Activated T-cell treated with anti-CD3 and anti-CD28 coated beads, Interleukin-2, amount 50 U/mL, for 72 hours (primary cell): ENCODE results near the gene MINDY4. TPM values are rescaled to one million over a fixed set of nuclear protein-coding genes. Genes with fewer than 3 reads are reported as not detected.

Experiments
- ATAC-seq, 2 donors: fragments of 150-1000 bp; cut with Tn5 transposase; replicated peaks in 1 of 2; 2 replicates each; pipeline ENCODE4 v1.10.0; 2021; ENCODE audit warnings: moderate library complexity in 2 of 2, mild to moderate bottlenecking in 1 of 2
- DNase-seq, 2 donors: peaks; one replicate each; pipeline ENCODE4 v3.0.0; 2021 to 2022; ENCODE audit warnings: mixed read lengths in 1 of 2
- H3K27ac Mint-ChIP-seq: one replicate; pipeline ENCODE4 v1.8.0; 2022; ENCODE audit warnings: mild to moderate bottlenecking, moderate library complexity, mixed read lengths
- H3K27me3 Mint-ChIP-seq: one replicate; pipeline ENCODE4 v1.8.0; 2022; ENCODE audit warnings: low read depth, mixed read lengths
- H3K36me3 Mint-ChIP-seq, 2 donors: one replicate each; pipeline ENCODE4 v1.8.0; 2022; ENCODE audit warnings: mixed read lengths in 2 of 2, mild to moderate bottlenecking in 1 of 2; ENCODE audit not compliant: insufficient read depth in 2 of 2
- H3K4me1 Mint-ChIP-seq: one replicate; pipeline ENCODE4 v1.8.0; 2022; ENCODE audit warnings: low read depth, mixed read lengths
- H3K4me3 Mint-ChIP-seq, 2 donors: one replicate each; pipeline ENCODE4 v1.8.0; 2022; ENCODE audit warnings: mild to moderate bottlenecking in 2 of 2, mixed read lengths in 2 of 2, moderate library complexity in 2 of 2
- H3K9me3 Mint-ChIP-seq, 2 donors: one replicate each; pipeline ENCODE4 v1.8.0; 2022; ENCODE audit warnings: mixed read lengths in 2 of 2
- total RNA-seq, 2 donors: library from RNA; stranded (reverse); gene quantifications; one replicate each; pipeline ENCODE4 v1.2.3, GENCODE V29; 2022

The MINDY4 gene
- total RNA-seq, 2 donors from 2014 or later: 1.1 to 1.9 TPM

DNA sequence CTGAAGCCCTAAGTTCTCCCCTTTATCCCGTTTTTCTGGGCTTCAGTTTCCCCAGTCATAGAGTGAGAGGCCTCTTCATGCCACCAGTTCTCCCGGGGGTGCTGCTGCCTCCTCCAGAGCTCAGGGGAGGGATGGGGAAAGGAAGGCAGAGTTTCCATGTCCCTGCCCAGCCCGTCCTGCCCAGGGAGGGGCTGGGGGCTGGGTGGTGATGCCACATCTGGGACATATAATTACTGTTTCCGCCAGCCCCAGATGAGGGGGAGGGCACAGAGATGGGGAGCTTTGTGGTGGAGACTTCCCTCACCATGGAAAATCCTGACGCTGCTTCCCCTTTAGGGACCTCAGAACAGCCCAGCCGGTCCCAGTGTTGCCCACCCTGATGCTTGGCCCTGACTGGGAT is 144.5 kb downstream of the MINDY4 start:
- H3K27ac Mint-ChIP-seq: no peak overlapping the region
- no peaks in the 10 kb centered on the region for H3K9me3 Mint-ChIP-seq
- H3K4me3 Mint-ChIP-seq: no peak overlapping the region
- H3K36me3 Mint-ChIP-seq: no peaks in the 10 kb centered on the region
- H3K4me1 Mint-ChIP-seq: peaks cover 5% of the 10 kb centered on the region
- DNase-seq (no peak), ATAC-seq (no peak)
- H3K27me3 Mint-ChIP-seq: no peaks in the 10 kb centered on the region

DNA sequence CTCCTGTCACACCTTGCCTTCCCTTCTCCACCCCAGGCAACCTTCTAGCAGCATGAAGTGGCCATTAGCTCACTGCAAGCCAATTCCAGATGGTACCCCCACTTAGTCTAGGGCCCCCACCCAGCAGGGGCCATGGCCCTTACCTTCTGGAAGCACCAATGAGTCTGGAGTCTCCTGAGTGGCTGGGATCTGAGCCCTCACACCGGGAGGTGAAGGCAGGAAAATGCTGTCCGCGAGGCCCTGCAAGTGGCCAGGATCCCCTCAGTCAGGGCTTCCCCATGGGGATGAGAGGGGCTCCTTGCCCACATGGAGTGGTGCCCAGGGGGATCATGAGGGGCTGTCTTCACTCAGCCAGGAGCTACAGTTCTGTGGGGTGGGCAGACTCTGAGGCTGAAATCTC is 145.0 kb downstream of the MINDY4 start:
- no peaks in the 10 kb centered on the region for H3K36me3 Mint-ChIP-seq
- H3K9me3 Mint-ChIP-seq: no peaks in the 10 kb centered on the region
- DNase-seq (no peak), ATAC-seq (no peak)
- H3K4me1 Mint-ChIP-seq: peaks cover 5% of the 10 kb centered on the region
- H3K4me3 Mint-ChIP-seq: no peak overlapping the region
- no peaks in the 10 kb centered on the region for H3K27me3 Mint-ChIP-seq
- no peak overlapping the region for H3K27ac Mint-ChIP-seq

DNA sequence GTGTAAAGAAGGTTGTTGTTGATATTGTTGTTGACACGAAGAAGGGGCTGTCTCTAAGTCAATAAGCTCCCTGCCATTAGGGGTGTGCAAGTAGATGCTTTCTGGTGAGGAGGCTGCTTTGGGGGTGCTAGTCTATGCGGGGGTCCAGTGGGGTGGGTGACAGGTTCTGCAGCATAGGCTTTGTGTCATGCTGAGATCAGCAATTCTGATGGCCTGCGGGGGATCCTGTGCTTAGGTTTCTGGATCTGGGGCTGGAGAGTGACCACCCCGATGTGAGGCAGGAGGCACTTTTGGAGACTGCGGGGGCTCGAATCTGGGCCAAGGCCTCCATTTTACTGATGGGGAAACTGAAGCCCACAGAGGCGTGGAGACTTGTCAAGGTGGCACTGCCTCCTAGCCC is 145.6 kb downstream of the MINDY4 start:
- no peaks in the 10 kb centered on the region for H3K36me3 Mint-ChIP-seq
- H3K9me3 Mint-ChIP-seq: no peaks in the 10 kb centered on the region
- ATAC-seq: no peak
- H3K4me1 Mint-ChIP-seq: peaks cover 5% of the 10 kb centered on the region
- H3K27me3 Mint-ChIP-seq: no peaks in the 10 kb centered on the region
- DNase-seq: no peak
- H3K27ac Mint-ChIP-seq: no peak overlapping the region
- no peak overlapping the region for H3K4me3 Mint-ChIP-seq

DNA sequence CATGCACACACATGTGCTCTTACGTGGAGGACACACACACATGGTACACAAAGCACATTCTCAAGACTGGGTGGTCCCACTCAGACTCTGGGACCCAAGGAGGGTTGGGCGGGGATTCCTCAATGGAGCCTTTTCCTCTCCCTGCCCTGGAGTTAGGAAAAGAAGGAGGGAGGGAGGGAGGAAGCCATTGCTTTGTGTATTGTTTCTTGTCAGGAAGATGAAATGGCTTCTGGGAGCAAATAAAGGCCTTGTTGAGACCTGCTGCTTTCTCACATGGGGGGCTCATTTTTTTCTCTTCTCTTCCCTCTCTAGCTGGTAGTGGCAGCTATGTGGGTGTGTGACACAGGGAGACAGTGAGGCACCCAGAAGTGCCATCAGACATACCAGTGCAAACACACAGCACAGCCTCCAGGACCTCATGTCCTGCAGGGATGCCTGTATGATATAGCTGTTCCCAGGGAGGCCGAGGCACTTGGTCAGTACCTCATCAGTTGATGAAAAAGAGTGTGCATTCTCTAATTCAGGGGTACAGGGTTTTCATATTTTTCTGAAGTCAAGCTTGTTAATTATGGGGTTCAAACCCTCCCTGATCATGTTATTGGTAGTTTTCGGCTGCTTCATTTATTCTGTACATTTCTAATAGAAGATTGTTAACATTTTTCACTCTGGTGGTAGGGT is 146.1 kb downstream of the MINDY4 start:
- no peaks in the 10 kb centered on the region for H3K9me3 Mint-ChIP-seq
- no peak overlapping the region for H3K4me3 Mint-ChIP-seq
- peaks cover 5% of the 10 kb centered on the region for H3K4me1 Mint-ChIP-seq
- DNase-seq (no peak), ATAC-seq (no peak)
- no peaks in the 10 kb centered on the region for H3K27me3 Mint-ChIP-seq
- no peak overlapping the region for H3K27ac Mint-ChIP-seq
- no peaks in the 10 kb centered on the region for H3K36me3 Mint-ChIP-seq

DNA sequence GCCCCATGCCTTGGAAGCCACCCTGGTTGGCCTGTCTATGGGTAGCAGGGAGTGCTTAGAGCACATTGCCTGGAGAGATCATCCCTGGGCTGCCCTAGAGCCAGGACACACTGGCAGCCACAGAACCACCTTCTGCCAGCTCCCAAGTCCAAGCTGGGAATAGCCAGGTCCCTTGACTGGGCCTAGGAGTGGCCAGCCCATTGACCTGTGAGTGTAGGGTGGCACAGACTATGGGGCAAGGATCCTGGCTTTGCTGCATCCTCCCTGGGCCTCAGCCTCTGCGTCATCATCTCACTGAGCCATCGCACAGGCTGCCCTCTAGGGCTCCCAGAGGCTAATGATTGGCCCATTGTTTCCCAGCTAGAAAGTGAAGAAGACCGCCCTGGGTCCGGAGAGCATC is 147.5 kb downstream of the MINDY4 start:
- Mint-ChIP-seq H3K36me3 (no peaks in the 10 kb centered on the region), H3K4me3 (no peak overlapping the region), H3K27me3 (no peaks in the 10 kb centered on the region), H3K27ac (no peak overlapping the region), H3K9me3 (no peaks in the 10 kb centered on the region), H3K4me1 (peaks cover 5% of the 10 kb centered on the region)
- DNase-seq (no peak), ATAC-seq (no peak)

DNA sequence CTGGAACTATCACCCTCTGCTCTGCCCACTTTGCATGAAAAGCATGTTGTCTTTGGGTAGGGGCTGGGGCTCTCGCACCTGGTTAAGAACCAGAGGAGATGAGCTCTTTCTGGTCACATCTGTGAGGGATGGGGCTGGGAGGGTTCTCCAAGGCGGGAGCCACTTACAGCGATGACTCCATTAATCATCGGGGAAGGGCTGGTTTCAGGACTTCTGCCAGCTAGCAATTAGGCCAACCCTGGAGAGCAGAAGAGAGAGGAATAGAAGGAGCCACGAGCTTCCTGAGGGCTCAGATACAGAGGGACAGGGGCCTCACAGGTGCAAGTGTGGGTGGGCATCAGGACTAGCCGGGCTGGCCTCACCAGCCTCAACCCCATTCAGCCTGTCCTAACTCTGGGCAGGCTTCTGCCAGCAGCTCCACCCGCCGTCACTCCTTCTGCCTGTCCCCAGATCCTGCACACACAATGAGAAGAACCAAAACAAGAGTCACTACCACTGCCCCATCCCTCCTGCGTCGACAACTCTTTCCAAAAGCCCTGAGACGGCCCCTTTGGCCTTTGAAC is 148.9 kb downstream of the MINDY4 start:
- H3K4me1 Mint-ChIP-seq: no peaks in the 10 kb centered on the region
- ATAC-seq (no peak), DNase-seq (no peak)
- H3K36me3 Mint-ChIP-seq: no peaks in the 10 kb centered on the region
- no peak overlapping the region for H3K27ac Mint-ChIP-seq
- H3K4me3 Mint-ChIP-seq: no peak overlapping the region
- no peaks in the 10 kb centered on the region for H3K27me3 Mint-ChIP-seq
- no peaks in the 10 kb centered on the region for H3K9me3 Mint-ChIP-seq

DNA sequence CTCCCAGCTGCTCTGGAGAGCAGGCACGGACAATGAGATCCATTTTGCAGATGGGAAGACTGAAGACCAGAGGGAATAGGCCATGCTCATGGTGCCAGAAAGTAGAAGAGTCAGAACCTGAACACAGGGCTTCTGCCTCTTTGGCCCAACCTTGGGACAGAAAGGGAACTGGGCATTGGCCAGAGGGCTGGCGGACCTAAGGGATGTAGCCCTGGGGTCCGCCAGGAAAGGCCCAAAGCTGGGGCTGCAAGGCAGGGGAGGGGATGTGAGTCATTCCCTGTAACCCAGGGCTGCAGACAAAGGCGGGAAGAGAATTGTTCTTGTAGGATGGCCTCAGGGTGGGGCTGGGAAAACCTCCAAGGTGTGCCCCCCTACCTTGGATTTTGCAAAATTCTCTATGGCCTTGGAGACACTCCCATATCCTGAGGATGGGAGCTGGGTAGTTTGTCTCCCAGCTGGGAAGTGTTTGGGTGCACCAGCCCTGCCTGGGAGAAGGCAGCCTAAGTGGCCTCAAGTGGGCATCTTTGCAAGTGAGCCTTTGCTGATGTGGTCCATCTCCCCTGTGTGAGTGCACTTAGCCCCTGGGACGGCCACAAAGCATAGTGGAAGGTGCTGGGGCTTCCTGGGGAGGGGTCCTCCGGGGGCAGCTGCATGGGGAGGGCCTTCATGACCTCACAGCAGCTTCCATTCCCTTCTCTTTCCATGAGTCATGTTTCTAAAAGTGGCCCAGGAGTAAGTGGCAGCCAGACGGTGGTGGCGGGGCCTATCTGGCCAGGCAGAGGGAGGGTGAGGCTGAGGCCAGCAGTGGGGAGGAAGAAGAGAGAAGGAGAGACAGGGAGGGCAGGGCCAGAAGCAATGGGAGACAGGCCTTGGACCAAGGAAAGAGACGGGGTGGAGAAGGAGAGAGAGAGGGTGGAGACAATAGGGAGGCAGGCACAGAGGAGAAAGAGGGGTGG is 149.6 kb downstream of the MINDY4 start:
- ATAC-seq (no peak), DNase-seq (no peak)
- H3K4me1 Mint-ChIP-seq: no peaks in the 10 kb centered on the region
- no peaks in the 10 kb centered on the region for H3K27me3 Mint-ChIP-seq
- no peaks in the 10 kb centered on the region for H3K9me3 Mint-ChIP-seq
- H3K27ac Mint-ChIP-seq: no peak overlapping the region
- H3K36me3 Mint-ChIP-seq: no peaks in the 10 kb centered on the region
- H3K4me3 Mint-ChIP-seq: no peak overlapping the region

DNA sequence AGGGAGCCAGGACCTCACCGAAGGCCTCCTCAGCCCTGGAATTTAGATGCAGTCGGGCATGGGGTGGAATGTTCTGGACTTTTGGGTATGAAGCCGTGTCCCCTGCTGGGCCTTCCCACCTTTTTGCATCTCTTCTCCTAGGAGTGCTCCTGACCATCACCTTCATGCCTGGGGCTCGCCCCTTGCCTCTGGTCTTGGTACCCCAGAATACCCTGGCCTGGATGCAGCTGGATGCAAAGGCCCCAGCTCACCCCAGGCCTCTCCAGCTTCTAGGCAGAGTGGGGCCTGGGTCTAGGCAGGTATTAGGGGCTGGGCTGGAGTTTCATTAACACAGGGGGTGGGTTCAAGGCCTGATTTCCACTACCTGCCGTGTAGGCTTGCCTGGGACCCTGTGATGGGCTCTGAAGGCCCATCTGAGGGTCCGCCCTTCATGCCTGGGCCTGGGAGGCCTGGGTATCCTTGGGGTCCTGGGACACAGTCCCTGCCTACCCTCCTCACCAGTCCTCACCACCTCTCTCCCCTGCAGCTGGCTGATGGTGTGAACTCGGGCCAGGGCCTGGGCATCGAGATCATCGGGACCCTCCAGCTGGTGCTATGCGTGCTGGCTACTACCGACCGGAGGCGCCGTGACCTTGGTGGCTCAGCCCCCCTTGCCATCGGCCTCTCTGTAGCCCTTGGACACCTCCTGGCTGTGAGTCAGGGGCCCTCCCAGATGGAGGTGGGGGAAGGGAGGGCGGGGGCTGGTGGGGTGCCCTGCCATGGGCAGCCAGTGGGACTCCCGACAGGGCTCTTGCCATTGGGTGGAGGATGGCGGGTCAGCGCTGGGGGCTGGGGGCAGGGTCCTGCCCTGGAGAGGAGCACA is 150.6 kb downstream of the MINDY4 start:
- no peak overlapping the region for H3K4me3 Mint-ChIP-seq
- no peak overlapping the region for H3K27ac Mint-ChIP-seq
- H3K36me3 Mint-ChIP-seq: no peaks in the 10 kb centered on the region
- no peaks in the 10 kb centered on the region for H3K27me3 Mint-ChIP-seq
- no peaks in the 10 kb centered on the region for H3K4me1 Mint-ChIP-seq
- no peaks in the 10 kb centered on the region for H3K9me3 Mint-ChIP-seq
- ATAC-seq: no peak
- no peak for DNase-seq

DNA sequence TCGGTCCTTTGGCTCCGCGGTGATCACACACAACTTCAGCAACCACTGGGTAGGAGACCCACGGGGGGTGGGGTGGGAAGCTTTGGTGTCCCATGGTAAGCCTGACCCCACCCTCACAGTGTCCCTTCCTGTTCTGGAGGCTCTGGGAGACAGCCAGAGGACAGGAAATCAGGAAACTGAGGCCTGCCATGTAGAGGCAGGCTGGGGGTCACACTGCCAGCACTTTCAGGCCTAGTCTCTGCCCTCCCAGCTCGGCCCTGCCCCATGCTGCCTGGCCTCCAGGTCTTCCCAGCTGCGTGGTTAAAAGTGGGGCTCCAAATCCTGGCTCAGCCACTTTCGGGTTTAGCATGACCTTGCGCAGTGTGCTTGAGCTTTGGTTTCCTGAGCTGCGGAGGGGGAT is 151.4 kb downstream of the MINDY4 start:
- no peak for DNase-seq
- H3K9me3 Mint-ChIP-seq: peaks cover 0 to 2% of the 10 kb centered on the region in 2 donors
- H3K27me3 Mint-ChIP-seq: no peaks in the 10 kb centered on the region
- H3K4me1 Mint-ChIP-seq: no peaks in the 10 kb centered on the region
- H3K4me3 Mint-ChIP-seq: no peak overlapping the region
- no peak for ATAC-seq
- no peak overlapping the region for H3K27ac Mint-ChIP-seq
- peaks cover 0 to 3% of the 10 kb centered on the region in 2 donors for H3K36me3 Mint-ChIP-seq

DNA sequence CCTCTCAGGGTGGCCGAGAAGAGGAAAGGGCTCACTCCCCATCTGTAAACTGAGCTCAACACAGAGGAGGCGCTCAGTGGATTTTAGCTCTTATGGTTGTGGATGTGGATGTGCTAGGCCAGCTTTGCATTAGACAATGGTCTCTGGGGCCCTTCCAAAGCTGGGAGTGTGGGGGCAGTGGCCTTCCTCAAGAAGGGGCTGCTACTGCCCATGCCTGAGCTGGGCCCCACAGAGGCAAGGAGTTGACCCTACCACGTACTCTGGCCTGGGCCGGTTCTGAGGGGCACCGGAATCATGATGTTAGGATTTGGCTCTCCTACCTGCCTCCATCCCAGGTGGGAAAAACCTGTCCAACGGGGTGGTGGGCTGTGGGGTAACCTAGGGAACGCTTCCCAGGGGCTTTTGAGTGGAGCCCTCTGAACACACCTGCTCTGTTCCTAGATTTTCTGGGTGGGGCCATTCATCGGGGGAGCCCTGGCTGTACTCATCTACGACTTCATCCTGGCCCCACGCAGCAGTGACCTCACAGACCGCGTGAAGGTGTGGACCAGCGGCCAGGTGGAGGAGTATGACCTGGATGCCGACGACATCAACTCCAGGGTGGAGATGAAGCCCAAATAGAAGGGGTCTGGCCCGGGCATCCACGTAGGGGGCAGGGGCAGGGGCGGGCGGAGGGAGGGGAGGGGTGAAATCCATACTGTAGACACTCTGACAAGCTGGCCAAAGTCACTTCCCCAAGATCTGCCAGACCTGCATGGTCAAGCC is 152.0 kb downstream of the MINDY4 start:
- no peaks in the 10 kb centered on the region for H3K4me1 Mint-ChIP-seq
- H3K4me3 Mint-ChIP-seq: no peak overlapping the region
- H3K27ac Mint-ChIP-seq: no peak overlapping the region
- H3K9me3 Mint-ChIP-seq: peaks cover 0 to 2% of the 10 kb centered on the region in 2 donors
- no peak for ATAC-seq
- peaks cover 0 to 4% of the 10 kb centered on the region in 2 donors for H3K36me3 Mint-ChIP-seq
- DNase-seq: no peak
- no peaks in the 10 kb centered on the region for H3K27me3 Mint-ChIP-seq

DNA sequence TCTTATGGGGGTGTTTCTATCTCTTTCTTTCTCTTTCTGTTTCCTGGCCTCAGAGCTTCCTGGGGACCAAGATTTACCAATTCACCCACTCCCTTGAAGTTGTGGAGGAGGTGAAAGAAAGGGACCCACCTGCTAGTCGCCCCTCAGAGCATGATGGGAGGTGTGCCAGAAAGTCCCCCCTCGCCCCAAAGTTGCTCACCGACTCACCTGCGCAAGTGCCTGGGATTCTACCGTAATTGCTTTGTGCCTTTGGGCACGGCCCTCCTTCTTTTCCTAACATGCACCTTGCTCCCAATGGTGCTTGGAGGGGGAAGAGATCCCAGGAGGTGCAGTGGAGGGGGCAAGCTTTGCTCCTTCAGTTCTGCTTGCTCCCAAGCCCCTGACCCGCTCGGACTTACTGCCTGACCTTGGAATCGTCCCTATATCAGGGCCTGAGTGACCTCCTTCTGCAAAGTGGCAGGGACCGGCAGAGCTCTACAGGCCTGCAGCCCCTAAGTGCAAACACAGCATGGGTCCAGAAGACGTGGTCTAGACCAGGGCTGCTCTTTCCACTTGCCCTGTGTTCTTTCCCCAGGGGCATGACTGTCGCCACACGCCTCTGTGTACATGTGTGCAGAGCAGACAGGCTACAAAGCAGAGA is 152.7 kb downstream of the MINDY4 start:
- H3K36me3 Mint-ChIP-seq: peaks cover 0 to 4% of the 10 kb centered on the region in 2 donors
- DNase-seq (no peak), ATAC-seq (no peak)
- H3K27ac Mint-ChIP-seq: no peak overlapping the region
- H3K4me3 Mint-ChIP-seq: no peak overlapping the region
- peaks cover 0 to 2% of the 10 kb centered on the region in 2 donors for H3K9me3 Mint-ChIP-seq
- no peaks in the 10 kb centered on the region for H3K27me3 Mint-ChIP-seq
- no peaks in the 10 kb centered on the region for H3K4me1 Mint-ChIP-seq

DNA sequence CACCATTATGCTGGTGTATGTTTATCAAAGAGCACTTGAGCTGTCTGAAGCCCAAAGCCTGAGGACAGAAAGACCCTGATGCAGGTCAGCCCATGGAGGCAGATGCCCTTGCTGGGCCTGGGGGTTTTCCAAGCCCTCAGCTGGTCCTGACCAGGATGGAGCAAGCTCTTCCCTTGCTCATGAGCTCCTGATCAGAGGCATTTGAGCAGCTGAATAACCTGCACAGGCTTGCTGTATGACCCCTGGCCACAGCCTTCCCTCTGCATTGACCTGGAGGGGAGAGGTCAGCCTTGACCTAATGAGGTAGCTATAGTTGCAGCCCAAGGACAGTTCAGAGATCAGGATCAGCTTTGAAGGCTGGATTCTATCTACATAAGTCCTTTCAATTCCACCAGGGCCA is 153.4 kb downstream of the MINDY4 start:
- H3K4me3 Mint-ChIP-seq: no peak overlapping the region

More for the DNA sequence above, 153.4 kb downstream of the MINDY4 start:
- DNase-seq (no peak), ATAC-seq (no peak)
- H3K27me3 Mint-ChIP-seq: no peaks in the 10 kb centered on the region
- peaks cover 0 to 2% of the 10 kb centered on the region in 2 donors for H3K9me3 Mint-ChIP-seq
- H3K27ac Mint-ChIP-seq: no peak overlapping the region
- H3K36me3 Mint-ChIP-seq: peaks cover 0 to 4% of the 10 kb centered on the region in 2 donors
- H3K4me1 Mint-ChIP-seq: no peaks in the 10 kb centered on the region
